Fibroblast of skin of left biceps (primary cell): ENCODE data around the gene TBX21.

Experiments used
- DNase-seq, 2 experiments: peaks; one replicate each; pipeline ENCODE4 v3.0.0-alpha.2; 2013; ENCODE audit warnings: low read depth in 2 of 2

Gene TBX21, protein sequence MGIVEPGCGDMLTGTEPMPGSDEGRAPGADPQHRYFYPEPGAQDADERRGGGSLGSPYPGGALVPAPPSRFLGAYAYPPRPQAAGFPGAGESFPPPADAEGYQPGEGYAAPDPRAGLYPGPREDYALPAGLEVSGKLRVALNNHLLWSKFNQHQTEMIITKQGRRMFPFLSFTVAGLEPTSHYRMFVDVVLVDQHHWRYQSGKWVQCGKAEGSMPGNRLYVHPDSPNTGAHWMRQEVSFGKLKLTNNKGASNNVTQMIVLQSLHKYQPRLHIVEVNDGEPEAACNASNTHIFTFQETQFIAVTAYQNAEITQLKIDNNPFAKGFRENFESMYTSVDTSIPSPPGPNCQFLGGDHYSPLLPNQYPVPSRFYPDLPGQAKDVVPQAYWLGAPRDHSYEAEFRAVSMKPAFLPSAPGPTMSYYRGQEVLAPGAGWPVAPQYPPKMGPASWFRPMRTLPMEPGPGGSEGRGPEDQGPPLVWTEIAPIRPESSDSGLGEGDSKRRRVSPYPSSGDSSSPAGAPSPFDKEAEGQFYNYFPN

DNA sequence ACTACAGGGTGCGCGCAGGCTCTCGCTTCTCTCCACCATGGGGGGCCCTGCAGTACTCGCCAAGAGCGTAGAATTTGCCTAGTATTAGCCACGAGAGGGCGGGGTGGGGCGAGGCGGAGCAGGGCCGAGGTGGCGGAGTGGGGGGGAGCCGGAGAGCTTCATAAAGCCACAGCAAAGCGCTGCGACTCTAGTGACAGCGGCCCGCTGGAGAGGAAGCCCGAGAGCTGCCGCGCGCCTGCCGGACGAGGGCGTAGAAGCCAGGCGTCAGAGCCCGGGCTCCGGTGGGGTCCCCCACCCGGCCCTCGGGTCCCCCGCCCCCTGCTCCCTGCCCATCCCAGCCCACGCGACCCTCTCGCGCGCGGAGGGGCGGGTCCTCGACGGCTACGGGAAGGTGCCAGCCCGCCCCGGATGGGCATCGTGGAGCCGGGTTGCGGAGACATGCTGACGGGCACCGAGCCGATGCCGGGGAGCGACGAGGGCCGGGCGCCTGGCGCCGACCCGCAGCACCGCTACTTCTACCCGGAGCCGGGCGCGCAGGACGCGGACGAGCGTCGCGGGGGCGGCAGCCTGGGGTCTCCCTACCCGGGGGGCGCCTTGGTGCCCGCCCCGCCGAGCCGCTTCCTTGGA lies at the start of gene TBX21:
TSS of gene TBX21 (plus strand) at position 190 of the 627 bp plus-strand sequence. CDS start at position 409, 219 bp downstream.
- no peak for DNase-seq

- no peak for DNase-seq
These were observed 49.0 kb upstream of the TBX21 start for GRCh38 chr17:47684025-47684424.

- DNase-seq = no peak
These were observed 48.4 kb upstream of the TBX21 start for GRCh38 chr17:47684535-47685193.

GRCh38 chr17:47685556-47686275 lies 47.3 kb upstream of the TBX21 start:
- no peak for DNase-seq

DNA sequence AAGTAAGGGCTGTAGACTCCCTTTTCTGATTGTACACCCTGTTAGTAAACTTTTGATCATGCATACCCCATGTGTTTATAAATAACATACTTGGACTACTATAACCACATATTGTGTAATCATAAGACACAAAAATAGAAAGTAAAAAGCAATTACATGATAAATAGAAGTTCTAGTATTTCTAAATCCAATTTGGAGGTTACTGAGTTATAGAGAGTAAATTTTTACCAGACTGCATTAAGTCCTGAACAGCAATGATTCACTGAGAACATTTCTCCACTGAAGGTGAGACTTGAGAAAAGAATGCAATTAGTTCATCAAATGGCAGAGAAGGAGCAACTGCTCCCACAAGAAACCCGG lies 46.8 kb upstream of the TBX21 start:
- DNase-seq = no peak

- DNase-seq = no peak
These were observed 46.2 kb upstream of the TBX21 start for GRCh38 chr17:47686664-47687327.

DNA sequence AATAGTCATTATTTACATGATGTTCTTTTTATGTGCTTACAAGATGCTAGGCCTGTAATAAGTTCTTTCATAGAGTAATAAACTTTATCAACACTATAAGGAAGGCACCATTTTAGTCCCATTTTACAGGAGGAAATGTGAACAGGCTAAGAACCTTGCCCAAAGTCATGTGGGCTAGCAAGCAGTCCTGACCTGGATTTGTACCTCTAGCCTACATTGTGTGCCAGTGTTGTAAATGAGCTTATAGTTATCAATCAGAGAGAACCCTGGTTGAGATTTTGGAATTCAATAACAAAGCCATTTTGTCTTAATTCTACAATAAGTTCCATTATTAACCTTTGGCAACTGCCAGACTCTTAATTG lies 45.7 kb upstream of the TBX21 start:
- DNase-seq = no peak

DNA sequence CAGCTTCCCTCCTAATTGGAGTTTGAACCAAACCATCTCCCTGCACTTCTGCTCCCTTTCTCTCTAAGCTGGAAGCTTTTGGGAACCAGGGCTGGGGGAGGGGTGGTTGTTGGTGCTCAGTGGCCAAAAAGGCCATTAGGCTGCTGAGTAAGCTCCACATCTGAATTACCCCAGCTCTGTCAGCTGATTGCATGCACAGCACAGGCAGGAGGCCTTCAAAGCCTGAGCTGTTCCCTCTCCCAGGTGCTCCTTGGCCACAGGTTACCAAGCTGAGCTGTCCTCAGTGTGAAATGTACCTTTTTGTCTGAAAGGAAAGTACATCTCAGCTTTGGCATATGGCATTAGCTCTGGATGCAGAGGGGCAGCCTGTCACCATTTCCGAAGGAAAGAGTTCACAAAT lies 45.3 kb upstream of the TBX21 start:
- DNase-seq = no peak

GRCh38 chr17:47690121-47690520 lies 42.9 kb upstream of the TBX21 start:
- no peak for DNase-seq

GRCh38 chr17:47692137-47692894 lies 40.7 kb upstream of the TBX21 start:
- no peak for DNase-seq

DNA sequence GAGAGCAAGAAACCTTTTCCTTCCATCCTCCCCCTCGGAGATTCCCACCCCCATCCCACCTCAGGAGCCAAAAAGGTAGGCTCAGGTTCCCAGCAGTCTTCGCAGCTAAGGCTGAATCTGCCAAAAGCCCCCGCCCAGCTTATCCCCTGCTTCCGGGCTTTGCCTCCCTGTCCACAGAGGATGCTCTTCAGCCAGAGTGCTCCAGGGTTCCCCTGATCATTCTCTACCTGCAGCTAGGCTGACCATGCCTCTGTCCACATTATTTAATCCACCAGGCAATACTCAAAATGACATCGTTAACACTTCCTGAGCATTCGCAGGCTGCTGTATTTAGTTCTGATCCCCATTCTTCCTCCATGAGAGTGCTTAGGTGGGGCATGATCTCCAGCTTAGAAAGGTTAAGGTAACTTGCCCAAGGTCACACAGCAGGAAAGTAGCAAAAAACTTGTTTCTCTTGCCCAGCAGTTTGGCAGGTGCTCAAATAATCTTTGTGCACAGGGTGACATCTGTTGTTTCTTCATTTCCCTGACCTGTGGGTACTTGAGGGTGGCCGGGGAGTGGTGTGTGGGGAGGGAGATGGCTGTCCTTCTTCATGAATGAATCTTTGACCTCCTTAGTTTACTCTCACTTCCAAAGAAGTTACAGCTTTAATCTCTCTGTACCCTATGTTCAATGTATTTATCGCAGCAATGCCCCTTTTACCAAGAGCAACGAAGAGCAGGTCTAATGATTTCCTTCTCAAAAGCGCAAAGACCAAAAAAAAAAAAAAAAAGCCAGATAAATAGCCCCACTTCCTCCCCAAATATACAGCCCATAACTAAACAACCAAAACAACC lies 39.9 kb upstream of the TBX21 start:
- no peak for DNase-seq

GRCh38 chr17:47693731-47694580 lies 39.1 kb upstream of the TBX21 start, which contains the start of gene TBKBP1:
Gene TBKBP1 (plus strand): TSS chr17:47694161. CDS start chr17:47696113, 1,952 bp downstream.
- DNase-seq = peak in 1 of 2 experiments; percentile 47

DNA sequence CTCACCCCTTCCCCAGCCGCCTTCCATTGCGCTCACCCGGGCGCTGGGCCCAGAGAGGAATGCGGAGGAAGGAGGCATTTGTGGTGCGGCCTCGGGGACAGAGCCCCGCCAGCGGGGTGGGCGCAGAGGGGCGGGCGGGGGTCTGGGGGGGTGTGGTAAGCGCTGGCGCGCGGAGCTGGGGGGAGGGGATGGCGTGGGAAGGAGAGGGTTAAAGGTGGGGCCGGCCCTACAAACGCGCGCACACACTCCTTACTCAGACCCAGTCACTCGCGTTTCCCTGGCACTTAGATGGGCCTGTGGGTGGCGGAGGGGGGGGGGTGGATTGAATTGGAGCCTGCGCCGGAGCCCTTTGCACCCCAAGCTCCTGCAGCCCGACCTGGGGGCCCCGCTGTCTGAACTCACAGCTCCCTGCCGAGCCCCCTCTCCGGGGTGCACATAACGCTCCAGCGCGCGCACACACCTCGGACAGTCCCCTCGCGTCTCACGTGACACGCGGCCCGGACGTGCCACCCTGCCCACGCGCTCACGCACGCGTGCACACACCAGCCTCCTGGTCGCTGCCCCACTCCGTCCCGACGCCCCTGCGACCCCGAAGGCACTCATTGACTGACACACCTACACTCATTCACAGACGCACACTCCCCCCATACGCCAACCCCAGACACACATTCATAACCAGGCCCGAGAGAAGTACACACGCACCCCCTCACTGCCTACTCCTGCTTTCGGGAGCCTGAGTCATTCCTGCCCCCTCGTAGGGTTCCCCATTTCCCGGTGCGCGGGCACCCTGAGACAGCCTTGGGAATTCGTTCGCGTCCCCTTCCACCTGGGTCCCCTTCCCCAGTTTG lies 38.2 kb upstream of the TBX21 start:
- no peak for DNase-seq

DNA sequence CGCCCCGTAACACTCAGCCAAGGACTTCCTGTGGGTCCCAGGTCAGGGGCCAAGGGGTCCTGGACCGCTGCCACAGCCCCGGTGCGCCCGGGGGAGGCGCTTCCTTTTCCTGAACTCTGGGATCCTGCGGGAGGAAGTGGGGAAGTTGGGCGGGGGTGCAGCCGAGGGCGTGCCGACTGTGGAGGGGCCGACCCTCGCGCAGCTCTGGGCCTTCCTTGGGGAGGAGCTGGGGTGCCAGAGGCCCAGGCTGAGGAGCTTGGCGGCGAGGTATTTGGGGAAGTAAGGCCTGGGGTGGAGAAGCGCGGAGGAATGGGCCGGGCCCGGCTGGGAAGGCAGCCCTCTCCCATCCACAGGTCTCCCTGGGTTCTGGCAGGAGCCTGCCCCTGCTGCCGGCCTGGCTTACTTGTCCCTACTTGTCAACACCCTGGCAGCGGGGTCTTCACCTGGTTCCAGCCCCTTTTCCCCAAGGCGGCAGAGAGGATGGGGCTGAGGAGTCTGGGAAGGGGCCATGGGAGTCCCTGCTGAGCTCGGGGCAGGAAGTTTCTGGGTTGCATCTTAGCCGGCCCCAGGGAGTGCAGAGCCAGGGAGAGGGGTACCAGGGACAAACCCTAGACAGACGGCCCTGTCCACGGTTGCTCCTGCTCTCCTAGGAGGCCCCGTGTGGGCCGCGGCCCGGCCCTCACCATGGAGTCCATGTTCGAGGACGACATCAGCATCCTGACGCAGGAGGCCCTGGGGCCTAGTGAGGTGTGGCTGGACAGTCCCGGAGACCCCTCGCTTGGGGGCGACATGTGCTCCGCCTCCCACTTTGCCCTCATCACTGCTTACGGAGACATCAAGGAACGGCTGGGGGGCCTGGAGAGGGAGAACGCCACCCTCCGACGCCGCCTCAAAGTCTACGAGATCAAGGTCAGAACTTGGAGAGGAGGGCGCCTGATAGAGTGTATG lies 37.3 kb upstream of the TBX21 start:
- no peak for DNase-seq

DNA sequence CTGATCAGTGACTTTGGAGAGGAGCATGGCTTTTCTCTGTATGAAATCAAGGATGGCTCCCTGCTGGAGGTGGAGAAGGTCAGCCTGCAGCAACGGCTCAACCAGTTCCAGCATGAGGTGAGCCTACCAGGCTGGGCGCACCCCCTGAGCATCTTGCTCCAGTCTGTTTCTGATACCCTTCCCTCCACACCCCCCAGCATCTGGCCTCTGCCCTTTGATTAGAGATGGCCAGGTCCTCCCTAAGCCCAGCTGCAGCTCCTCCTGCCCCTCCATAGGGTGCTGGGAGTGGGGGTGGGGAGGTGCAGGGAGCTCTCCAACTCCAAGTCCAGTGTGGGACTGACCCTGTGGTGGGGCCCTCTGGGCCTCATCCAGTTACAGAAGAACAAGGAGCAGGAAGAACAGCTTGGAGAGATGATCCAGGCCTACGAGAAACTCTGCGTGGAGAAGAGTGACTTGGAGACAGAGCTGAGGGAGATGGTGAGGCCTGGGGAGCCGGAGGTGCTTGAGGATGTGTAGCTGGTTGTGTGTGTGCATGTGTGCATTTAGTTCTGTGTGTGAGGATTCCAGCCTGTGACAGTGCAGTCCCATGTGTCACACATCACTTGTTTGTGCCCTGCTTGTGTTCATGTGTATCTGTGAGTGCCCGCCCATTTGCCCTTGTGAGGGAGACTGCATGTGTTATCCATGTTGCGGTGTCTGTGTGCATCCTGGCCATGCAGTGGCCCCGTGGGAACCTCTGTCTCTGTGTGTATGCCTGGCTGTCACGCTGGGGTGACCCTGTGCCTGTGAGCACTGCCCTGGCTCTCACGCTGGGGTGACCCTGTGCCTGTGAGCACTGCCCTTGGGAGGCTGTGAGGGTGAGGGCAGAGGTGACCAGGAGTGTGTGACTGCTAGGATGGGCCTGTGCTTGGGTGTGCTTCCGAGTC lies 36.1 kb upstream of the TBX21 start:
- no peak for DNase-seq
